Smooth muscle cell (in vitro differentiated cells): Measurements from ENCODE around the gene FAM110A. TPM values are rescaled to one million over a fixed set of nuclear protein-coding genes. Genes with fewer than 3 reads are reported as not detected.

ENCODE experiments used
- DNase-seq: peaks from one replicate; lab custom pipeline; 2025; ENCODE audit not compliant: unreplicated experiment; lab: John Stamatoyannopoulos, UW
- H2AFZ ChIP-seq: fragments of 200-600 bp; sonication (generic); 2 replicates; pipeline ENCODE4 v1.6.0; 2016; ENCODE audit warnings: antibody characterized with exemption, low read depth, mild to moderate bottlenecking
- H3F3A ChIP-seq: fragments of 200-600 bp; sonication (generic); 2 replicates; pipeline ENCODE4 v1.6.0; 2017; ENCODE audit warnings: antibody characterized with exemption, low read depth
- H3K27ac ChIP-seq: fragments of 200-600 bp; sonication (generic); 2 replicates; pipeline ENCODE4 v1.5.1; 2016; ENCODE audit warnings: low read depth, mild to moderate bottlenecking
- H3K27me3 ChIP-seq: fragments of 200-600 bp; sonication (generic); 2 replicates; pipeline ENCODE4 v1.6.1; 2016; ENCODE audit warnings: low read depth, mild to moderate bottlenecking
- H3K36me3 ChIP-seq: fragments of 200-600 bp; sonication (generic); 2 replicates; pipeline ENCODE4 v1.5.1; 2016; ENCODE audit warnings: low read depth
- H3K4me1 ChIP-seq: fragments of 200-600 bp; sonication (generic); 2 replicates; pipeline ENCODE4 v1.5.1; 2016; ENCODE audit warnings: low read depth
- H3K4me2 ChIP-seq: fragments of 200-600 bp; sonication (generic); 2 replicates; pipeline ENCODE4 v1.6.0; 2016; ENCODE audit warnings: mild to moderate bottlenecking
- H3K4me3 ChIP-seq: fragments of 200-600 bp; sonication (generic); 2 replicates; pipeline ENCODE4 v1.5.1; 2016; ENCODE audit warnings: mild to moderate bottlenecking
- H3K79me2 ChIP-seq: fragments of 200-600 bp; sonication (generic); 2 replicates; pipeline ENCODE4 v1.6.0; 2016; ENCODE audit warnings: low read depth, mild to moderate bottlenecking
- H3K9ac ChIP-seq: fragments of 200-600 bp; sonication (generic); 2 replicates; pipeline ENCODE4 v1.6.0; 2016; ENCODE audit warnings: low read depth
- H3K9me3 ChIP-seq: fragments of 200-600 bp; sonication (generic); replicated peaks from 2 replicates; pipeline ENCODE4 v1.5.1; 2016; ENCODE audit warnings: low read depth
- H4K20me1 ChIP-seq: fragments of 200-600 bp; sonication (generic); 2 replicates; pipeline ENCODE4 v1.6.0; 2016; ENCODE audit warnings: low read depth
- CTCF ChIP-seq: fragments of 200-600 bp; sonication (generic); IDR thresholded peaks from 2 replicates; pipeline ENCODE4 v1.5.1; 2017; ENCODE audit warnings: borderline replicate concordance, mild to moderate bottlenecking, antibody characterized with exemption; ENCODE audit not compliant: insufficient read depth, poor library complexity, severe bottlenecking
- WGBS: methylation state at CpG from one replicate; pipeline ENCODE4 v1.1.7; 2016; ENCODE audit warnings: low lambda C conversion rate; 5-methylcytosine and 5-hydroxymethylcytosine counted together
- polyA plus RNA-seq: library from polyadenylated mRNA; unstranded; fragments of >200 nt; fragmentation: Nextera tagmentation; extraction: Ambion mirVana; gene quantifications from 2 replicates; pipeline ENCODE4 v1.2.1, GENCODE V29; 2016
- total RNA-seq: library from RNA; depleted of rRNA; stranded (reverse); fragments of >200 nt; gene quantifications from 2 replicates; pipeline ENCODE4 v1.2.3, GENCODE V29; 2014

FAM110A gene
- total and polyA plus RNA-seq, 2 experiments from 2014 or later: 5.3 to 5.6 TPM

DNA sequence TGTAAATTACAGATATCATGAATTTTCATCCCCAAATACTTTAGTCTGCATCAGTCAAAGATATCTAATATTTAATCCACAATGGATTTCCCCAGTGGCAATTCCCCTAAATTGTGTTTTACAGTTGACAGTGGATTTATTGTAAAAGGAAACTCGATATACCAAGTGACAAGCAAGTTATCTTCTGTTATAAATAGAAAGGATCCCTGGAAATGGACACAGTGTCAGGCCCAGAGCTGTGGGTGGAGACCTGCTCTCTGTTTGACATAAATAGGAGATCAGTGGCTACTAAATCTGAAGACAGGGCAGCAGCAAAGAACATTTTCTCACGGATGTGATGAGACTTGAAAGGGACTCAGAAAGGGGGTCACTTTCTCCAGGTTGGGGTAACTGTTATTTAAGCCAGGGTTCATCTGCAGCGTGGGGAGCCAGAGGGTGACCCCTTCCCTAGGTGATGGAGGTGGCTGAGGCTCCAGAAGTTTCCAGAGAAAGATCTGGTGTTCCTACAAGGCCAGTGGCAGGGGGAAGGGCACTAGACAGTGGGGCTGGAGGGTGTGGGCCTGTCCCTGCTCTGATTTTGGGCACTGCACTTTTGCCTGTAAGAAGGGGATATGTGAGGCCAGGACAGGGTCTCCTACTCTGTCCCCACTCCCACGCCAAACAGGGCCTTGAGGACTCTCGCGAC lies 12.3 kb upstream of the FAM110A start:
- no peak for TF ChIP-seq CTCF
- no peaks in the 10 kb centered on the region for H3K27me3 ChIP-seq
- no peaks in the 10 kb centered on the region for H3F3A ChIP-seq
- H3K9ac ChIP-seq: no peak overlapping the region
- no peak overlapping the region for H2AFZ ChIP-seq
- no peaks in the 10 kb centered on the region for H3K79me2 ChIP-seq
- H3K4me1 ChIP-seq: no peaks in the 10 kb centered on the region
- H3K4me3 ChIP-seq: no peak overlapping the region
- H3K4me2 ChIP-seq: no peak overlapping the region
- H3K9me3 ChIP-seq: no peaks in the 10 kb centered on the region
- DNase-seq: no peak
- H4K20me1 ChIP-seq: no peaks in the 10 kb centered on the region
- no peaks in the 10 kb centered on the region for H3K36me3 ChIP-seq
- H3K27ac ChIP-seq: no peak overlapping the region
- 84% methylated on average over 6 of the region's 6 CpGs for WGBS

- Histone ChIP-seq H2AFZ (no peak overlapping the region), H3K27me3 (no peaks in the 10 kb centered on the region), H3F3A (no peaks in the 10 kb centered on the region), H3K9me3 (no peaks in the 10 kb centered on the region), H3K9ac (no peak overlapping the region), H4K20me1 (no peaks in the 10 kb centered on the region), H3K79me2 (no peaks in the 10 kb centered on the region), H3K4me1 (no peaks in the 10 kb centered on the region), H3K4me3 (no peak overlapping the region), H3K36me3 (no peaks in the 10 kb centered on the region), H3K4me2 (no peak overlapping the region), H3K27ac (no peak overlapping the region)
- DNase-seq: no peak
- WGBS: 87% methylated on average over 3 of the region's 3 CpGs
- TF ChIP-seq CTCF: no peak
Observed at GRCh38 chr20:821731-822065, 11.8 kb upstream of the FAM110A start.

GRCh38 chr20:822651-823573 lies 10.6 kb upstream of the FAM110A start:
- Histone ChIP-seq H4K20me1 (no peaks in the 10 kb centered on the region), H3K9ac (no peak overlapping the region), H3F3A (no peaks in the 10 kb centered on the region), H3K79me2 (no peaks in the 10 kb centered on the region), H3K4me1 (no peaks in the 10 kb centered on the region), H3K4me2 (no peak overlapping the region), H3K27ac (no peak overlapping the region), H2AFZ (no peak overlapping the region), H3K27me3 (no peaks in the 10 kb centered on the region), H3K36me3 (no peaks in the 10 kb centered on the region), H3K9me3 (no peaks in the 10 kb centered on the region), H3K4me3 (no peak overlapping the region)
- DNase-seq: no peak
- WGBS: 93% methylated on average over 12 of the region's 12 CpGs
- no peak for TF ChIP-seq CTCF
